ENCODE measurements around the gene BRAF.
"Not testable (repeated sequence)": the region's sequence is repeated elsewhere in the genome, so short reads cannot be mapped to it uniquely, and the experiment has no call there.

The BRAF gene

GRCh38 chr7:140926021-140926817 lies 1.5 kb upstream of the BRAF start:
- H3K36me3 Mint-ChIP-seq, result no peaks in the 10 kb centered on the region
- no peaks in the 10 kb centered on the region for H3K9me3 Mint-ChIP-seq
- no peak overlapping the region for H3K27ac Mint-ChIP-seq
- H3K4me1 Mint-ChIP-seq, result peaks cover 19% of the 10 kb centered on the region
- peak overlapping the region; percentile 24 for H3K4me3 Mint-ChIP-seq
- H3K27me3 Mint-ChIP-seq, result no peaks in the 10 kb centered on the region

GRCh38 chr7:140924019-140924820 lies 509 bp downstream of the BRAF start:
- Mint-ChIP-seq H3K27me3 (no peaks in the 10 kb centered on the region), H3K27ac (no peak overlapping the region), H3K9me3 (no peaks in the 10 kb centered on the region), H3K36me3 (no peaks in the 10 kb centered on the region), H3K4me1 (peaks cover 19% of the 10 kb centered on the region), H3K4me3 (no peak overlapping the region)

- H3K27ac Mint-ChIP-seq, result no peak overlapping the region
- H3K27me3 Mint-ChIP-seq, result no peaks in the 10 kb centered on the region
- H3K4me3 Mint-ChIP-seq, result no peak overlapping the region
- H3K9me3 Mint-ChIP-seq, result no peaks in the 10 kb centered on the region
- peaks cover under 1% of the 10 kb centered on the region for H3K36me3 Mint-ChIP-seq
- peaks cover 19% of the 10 kb centered on the region for H3K4me1 Mint-ChIP-seq
Measured at GRCh38 chr7:140923358-140924006, 1.2 kb downstream of the BRAF start.

GRCh38 chr7:140922741-140923345 lies 1.9 kb downstream of the BRAF start:
- Mint-ChIP-seq H3K36me3 (peaks cover 2% of the 10 kb centered on the region), H3K4me3 (no peak overlapping the region), H3K9me3 (no peaks in the 10 kb centered on the region), H3K27me3 (no peaks in the 10 kb centered on the region), H3K4me1 (peaks cover 23% of the 10 kb centered on the region), H3K27ac (no peak overlapping the region)

GRCh38 chr7:140920745-140921144 lies 4.0 kb downstream of the BRAF start:
- Mint-ChIP-seq H3K4me3 (no peak overlapping the region), H3K27ac (no peak overlapping the region), H3K9me3 (no peaks in the 10 kb centered on the region), H3K4me1 (peaks cover 35% of the 10 kb centered on the region), H3K36me3 (peaks cover 2% of the 10 kb centered on the region), H3K27me3 (no peaks in the 10 kb centered on the region)

- H3K9me3 Mint-ChIP-seq, result no peaks in the 10 kb centered on the region
- H3K36me3 Mint-ChIP-seq, result peaks cover 2% of the 10 kb centered on the region
- H3K4me1 Mint-ChIP-seq, result peaks cover 41% of the 10 kb centered on the region
- H3K27ac Mint-ChIP-seq, result no peak overlapping the region
- H3K27me3 Mint-ChIP-seq, result no peaks in the 10 kb centered on the region
- H3K4me3 Mint-ChIP-seq, result no peak overlapping the region
Measured at GRCh38 chr7:140918236-140918635, 6.5 kb downstream of the BRAF start.

GRCh38 chr7:140917258-140917657 lies 7.5 kb downstream of the BRAF start:
- peaks cover 2% of the 10 kb centered on the region for H3K36me3 Mint-ChIP-seq
- no peaks in the 10 kb centered on the region for H3K27me3 Mint-ChIP-seq
- H3K9me3 Mint-ChIP-seq, result no peaks in the 10 kb centered on the region
- peak overlapping the region; percentile 15 for H3K27ac Mint-ChIP-seq
- H3K4me1 Mint-ChIP-seq, result peaks cover 50% of the 10 kb centered on the region
- H3K4me3 Mint-ChIP-seq, result no peak overlapping the region

GRCh38 chr7:140915935-140916555 lies 8.7 kb downstream of the BRAF start:
- H3K27ac Mint-ChIP-seq, result no peak overlapping the region
- no peaks in the 10 kb centered on the region for H3K9me3 Mint-ChIP-seq
- peak overlapping the region; percentile 17 for H3K4me3 Mint-ChIP-seq
- peaks cover 2% of the 10 kb centered on the region for H3K36me3 Mint-ChIP-seq
- peaks cover 60% of the 10 kb centered on the region for H3K4me1 Mint-ChIP-seq
- no peaks in the 10 kb centered on the region for H3K27me3 Mint-ChIP-seq

- H3K9me3 Mint-ChIP-seq, result peaks cover 7% of the 10 kb centered on the region
- peaks cover 9% of the 10 kb centered on the region for H3K36me3 Mint-ChIP-seq
- peaks cover 71% of the 10 kb centered on the region for H3K4me1 Mint-ChIP-seq
- no peaks in the 10 kb centered on the region for H3K27me3 Mint-ChIP-seq
- H3K4me3 Mint-ChIP-seq, result peak overlapping the region; percentile 12
- no peak overlapping the region for H3K27ac Mint-ChIP-seq
Measured at GRCh38 chr7:140914083-140914482, 10.6 kb downstream of the BRAF start.

- not testable (repeated sequence) for H3K27me3 Mint-ChIP-seq, H3K9me3 Mint-ChIP-seq, H3K27ac Mint-ChIP-seq, H3K4me3 Mint-ChIP-seq, H3K36me3 Mint-ChIP-seq
- peaks cover 76% of the 10 kb centered on the region for H3K4me1 Mint-ChIP-seq
Measured at GRCh38 chr7:140913596-140913928, 11.2 kb downstream of the BRAF start.

- Mint-ChIP-seq H3K9me3 (peaks cover 7% of the 10 kb centered on the region), H3K4me1 (peaks cover 64% of the 10 kb centered on the region), H3K27ac (no peak overlapping the region), H3K4me3 (no peak overlapping the region), H3K27me3 (no peaks in the 10 kb centered on the region), H3K36me3 (peaks cover 8% of the 10 kb centered on the region)
Measured at GRCh38 chr7:140911746-140912145, 13.0 kb downstream of the BRAF start.

GRCh38 chr7:140909476-140910161 lies 15.1 kb downstream of the BRAF start:
- Mint-ChIP-seq H3K36me3 (peaks cover 8% of the 10 kb centered on the region), H3K27ac (peak overlapping the region; percentile 52), H3K4me1 (peaks cover 67% of the 10 kb centered on the region), H3K9me3 (peaks cover 7% of the 10 kb centered on the region), H3K27me3 (no peaks in the 10 kb centered on the region), H3K4me3 (no peak overlapping the region)

GRCh38 chr7:140908361-140908760 lies 16.4 kb downstream of the BRAF start:
- peaks cover 69% of the 10 kb centered on the region for H3K4me1 Mint-ChIP-seq
- peaks cover 10% of the 10 kb centered on the region for H3K36me3 Mint-ChIP-seq
- H3K27me3 Mint-ChIP-seq, result no peaks in the 10 kb centered on the region
- H3K27ac Mint-ChIP-seq, result no peak overlapping the region
- H3K9me3 Mint-ChIP-seq, result peaks cover 7% of the 10 kb centered on the region
- no peak overlapping the region for H3K4me3 Mint-ChIP-seq

GRCh38 chr7:140903741-140904480 lies 20.8 kb downstream of the BRAF start:
- Mint-ChIP-seq H3K36me3 (peaks cover 2% of the 10 kb centered on the region), H3K9me3 (no peaks in the 10 kb centered on the region), H3K27me3 (no peaks in the 10 kb centered on the region), H3K4me3 (peak overlapping the region; percentile 20), H3K27ac (peak overlapping the region; percentile 92), H3K4me1 (peaks cover 75% of the 10 kb centered on the region)
